ENCODE results near the gene TPCN2. TPM values are rescaled to one million over a fixed set of nuclear protein-coding genes. Genes with fewer than 3 reads are reported as not detected.

TPCN2 gene
- polyA plus RNA-seq, 1 donor from 2014 or later, result 14.2 TPM

DNA sequence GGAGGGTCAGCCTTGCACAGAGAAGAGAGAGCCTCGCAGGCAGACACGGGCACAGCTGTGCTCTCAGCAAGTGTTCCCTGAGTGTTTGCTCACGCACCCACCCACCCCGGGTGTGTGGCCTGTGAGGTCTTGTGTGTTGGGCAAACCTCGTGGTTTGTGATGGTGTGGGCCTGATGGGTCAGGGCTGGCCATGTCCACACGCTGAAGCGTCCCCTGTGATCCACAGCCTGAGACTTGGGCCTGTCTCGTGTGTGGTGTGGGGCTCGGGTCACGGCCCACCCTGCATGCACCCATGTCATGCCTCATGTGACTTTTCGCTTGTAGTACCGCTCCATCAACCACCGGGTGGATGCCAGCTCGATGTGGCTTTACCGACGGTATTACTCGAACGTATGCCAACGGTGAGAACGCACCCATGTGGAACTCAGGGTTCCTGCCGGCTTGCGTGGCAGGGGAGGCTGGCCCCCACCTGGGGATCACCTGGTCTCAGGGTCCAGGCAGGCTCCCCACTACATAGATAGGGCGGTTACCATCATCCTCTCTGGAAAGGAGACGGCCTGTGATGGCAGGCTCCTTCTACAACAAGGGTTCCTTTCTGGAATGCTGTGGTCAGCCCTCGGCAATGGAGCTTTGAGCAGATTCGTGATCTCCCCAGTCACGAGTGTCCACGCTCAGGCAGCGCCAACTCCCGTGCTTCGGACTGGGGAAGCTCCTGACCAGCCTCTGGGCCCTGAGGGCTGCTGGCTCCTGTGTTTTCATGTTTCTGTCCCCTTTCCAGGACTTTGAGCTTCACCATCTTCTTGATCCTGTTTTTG lies 5.9 kb downstream of the TPCN2 start:
- H3K9ac ChIP-seq (ENCODE audit: low read length), result no peak overlapping the region
- TF ChIP-seq EP300 (conservative IDR thresholded peaks at IDR 0.05; ENCODE audit: poor library complexity, severe bottlenecking) (no peak), MXI1 (conservative IDR thresholded peaks at IDR 0.05; ENCODE audit: poor library complexity, severe bottlenecking) (no peak), SMC3 (conservative IDR thresholded peaks at IDR 0.05; ENCODE audit: poor library complexity) (no peak), POLR2AphosphoS5 (IDR thresholded peaks at IDR 0.05) (no peak), RAD21 (conservative IDR thresholded peaks at IDR 0.05) (no peak), TAF1 (IDR thresholded peaks at IDR 0.05; ENCODE audit: low read depth) (no peak), EZH2 (IDR thresholded peaks at IDR 0.05; ENCODE audit: borderline replicate concordance, insufficient read depth, low read length, poor library complexity, severe bottlenecking) (no peak)
- TF ChIP-seq, protein P1, sequence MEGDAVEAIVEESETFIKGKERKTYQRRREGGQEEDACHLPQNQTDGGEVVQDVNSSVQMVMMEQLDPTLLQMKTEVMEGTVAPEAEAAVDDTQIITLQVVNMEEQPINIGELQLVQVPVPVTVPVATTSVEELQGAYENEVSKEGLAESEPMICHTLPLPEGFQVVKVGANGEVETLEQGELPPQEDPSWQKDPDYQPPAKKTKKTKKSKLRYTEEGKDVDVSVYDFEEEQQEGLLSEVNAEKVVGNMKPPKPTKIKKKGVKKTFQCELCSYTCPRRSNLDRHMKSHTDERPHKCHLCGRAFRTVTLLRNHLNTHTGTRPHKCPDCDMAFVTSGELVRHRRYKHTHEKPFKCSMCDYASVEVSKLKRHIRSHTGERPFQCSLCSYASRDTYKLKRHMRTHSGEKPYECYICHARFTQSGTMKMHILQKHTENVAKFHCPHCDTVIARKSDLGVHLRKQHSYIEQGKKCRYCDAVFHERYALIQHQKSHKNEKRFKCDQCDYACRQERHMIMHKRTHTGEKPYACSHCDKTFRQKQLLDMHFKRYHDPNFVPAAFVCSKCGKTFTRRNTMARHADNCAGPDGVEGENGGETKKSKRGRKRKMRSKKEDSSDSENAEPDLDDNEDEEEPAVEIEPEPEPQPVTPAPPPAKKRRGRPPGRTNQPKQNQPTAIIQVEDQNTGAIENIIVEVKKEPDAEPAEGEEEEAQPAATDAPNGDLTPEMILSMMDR (IDR thresholded peaks at IDR 0.05; ENCODE audit: poor library complexity, severe bottlenecking), result no peak
- TF ChIP-seq, protein P2, sequence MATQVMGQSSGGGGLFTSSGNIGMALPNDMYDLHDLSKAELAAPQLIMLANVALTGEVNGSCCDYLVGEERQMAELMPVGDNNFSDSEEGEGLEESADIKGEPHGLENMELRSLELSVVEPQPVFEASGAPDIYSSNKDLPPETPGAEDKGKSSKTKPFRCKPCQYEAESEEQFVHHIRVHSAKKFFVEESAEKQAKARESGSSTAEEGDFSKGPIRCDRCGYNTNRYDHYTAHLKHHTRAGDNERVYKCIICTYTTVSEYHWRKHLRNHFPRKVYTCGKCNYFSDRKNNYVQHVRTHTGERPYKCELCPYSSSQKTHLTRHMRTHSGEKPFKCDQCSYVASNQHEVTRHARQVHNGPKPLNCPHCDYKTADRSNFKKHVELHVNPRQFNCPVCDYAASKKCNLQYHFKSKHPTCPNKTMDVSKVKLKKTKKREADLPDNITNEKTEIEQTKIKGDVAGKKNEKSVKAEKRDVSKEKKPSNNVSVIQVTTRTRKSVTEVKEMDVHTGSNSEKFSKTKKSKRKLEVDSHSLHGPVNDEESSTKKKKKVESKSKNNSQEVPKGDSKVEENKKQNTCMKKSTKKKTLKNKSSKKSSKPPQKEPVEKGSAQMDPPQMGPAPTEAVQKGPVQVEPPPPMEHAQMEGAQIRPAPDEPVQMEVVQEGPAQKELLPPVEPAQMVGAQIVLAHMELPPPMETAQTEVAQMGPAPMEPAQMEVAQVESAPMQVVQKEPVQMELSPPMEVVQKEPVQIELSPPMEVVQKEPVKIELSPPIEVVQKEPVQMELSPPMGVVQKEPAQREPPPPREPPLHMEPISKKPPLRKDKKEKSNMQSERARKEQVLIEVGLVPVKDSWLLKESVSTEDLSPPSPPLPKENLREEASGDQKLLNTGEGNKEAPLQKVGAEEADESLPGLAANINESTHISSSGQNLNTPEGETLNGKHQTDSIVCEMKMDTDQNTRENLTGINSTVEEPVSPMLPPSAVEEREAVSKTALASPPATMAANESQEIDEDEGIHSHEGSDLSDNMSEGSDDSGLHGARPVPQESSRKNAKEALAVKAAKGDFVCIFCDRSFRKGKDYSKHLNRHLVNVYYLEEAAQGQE (IDR thresholded peaks at IDR 0.05; ENCODE audit: borderline replicate concordance), result no peak
- no peak overlapping the region for H3K4me3 ChIP-seq (ENCODE audit: low read length)
- H3F3A ChIP-seq (ENCODE audit: insufficient read depth, low read length, poor library complexity, severe bottlenecking), result no peaks in the 10 kb centered on the region
- no peaks in the 10 kb centered on the region for H3K27me3 ChIP-seq (ENCODE audit: insufficient read depth, low read depth, low read length)
- no peaks in the 10 kb centered on the region for H3K9me2 ChIP-seq (ENCODE audit: insufficient read depth, low read length)
- no peaks in the 10 kb centered on the region for H3K36me3 ChIP-seq (ENCODE audit: insufficient read depth, low read length)
- no peaks in the 10 kb centered on the region for H4K20me1 ChIP-seq (ENCODE audit: insufficient read depth)
- no peaks in the 10 kb centered on the region for H3K9me3 ChIP-seq (ENCODE audit: low read length)
- no peak overlapping the region for H3K4me2 ChIP-seq (ENCODE audit: low read length)
- peaks cover 4% of the 10 kb centered on the region for H3K79me2 ChIP-seq (replicated peaks; ENCODE audit: insufficient read depth, low read length)
- no peak overlapping the region for H2AFZ ChIP-seq (ENCODE audit: low read depth, low read length)
- no peak overlapping the region for H3K27ac ChIP-seq (ENCODE audit: low read length)

DNA sequence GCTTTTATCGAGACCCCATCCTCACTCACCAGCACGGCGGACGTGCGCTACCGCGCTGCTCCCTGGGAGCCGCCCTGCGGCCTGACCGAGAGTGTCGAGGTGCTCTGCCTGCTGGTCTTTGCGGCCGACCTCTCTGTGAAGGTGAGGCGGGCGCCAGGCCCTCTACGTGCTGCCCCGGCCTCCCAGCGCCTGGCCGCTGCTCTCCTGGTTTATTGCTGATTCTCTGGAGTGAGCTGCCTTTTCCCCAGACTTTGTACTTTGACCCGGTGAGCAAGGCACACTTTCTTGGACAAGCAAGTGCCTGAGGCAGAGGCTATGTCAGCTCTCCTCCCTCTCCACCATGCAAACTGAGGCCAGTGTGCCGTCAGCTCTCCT lies 6.5 kb downstream of the TPCN2 start:
- no peaks in the 10 kb centered on the region for H3K36me3 ChIP-seq (ENCODE audit: insufficient read depth, low read length)
- no peak overlapping the region for H2AFZ ChIP-seq (ENCODE audit: low read depth, low read length)
- TF ChIP-seq, protein P1 (IDR thresholded peaks at IDR 0.05; ENCODE audit: poor library complexity, severe bottlenecking), result no peak
- no peak for TF ChIP-seq MXI1 (conservative IDR thresholded peaks at IDR 0.05; ENCODE audit: poor library complexity, severe bottlenecking)
- TF ChIP-seq SMC3 (conservative IDR thresholded peaks at IDR 0.05; ENCODE audit: poor library complexity), result no peak
- TF ChIP-seq, protein P2 (IDR thresholded peaks at IDR 0.05; ENCODE audit: borderline replicate concordance), result no peak
- no peak for TF ChIP-seq RAD21 (conservative IDR thresholded peaks at IDR 0.05)
- no peak for TF ChIP-seq EZH2 (IDR thresholded peaks at IDR 0.05; ENCODE audit: borderline replicate concordance, insufficient read depth, low read length, poor library complexity, severe bottlenecking)
- TF ChIP-seq TAF1 (IDR thresholded peaks at IDR 0.05; ENCODE audit: low read depth), result no peak
- no peak for TF ChIP-seq EP300 (conservative IDR thresholded peaks at IDR 0.05; ENCODE audit: poor library complexity, severe bottlenecking)
- no peaks in the 10 kb centered on the region for H3K27me3 ChIP-seq (ENCODE audit: insufficient read depth, low read depth, low read length)
- no peaks in the 10 kb centered on the region for H3K9me3 ChIP-seq (ENCODE audit: low read length)
- no peaks in the 10 kb centered on the region for H3F3A ChIP-seq (ENCODE audit: insufficient read depth, low read length, poor library complexity, severe bottlenecking)
- H3K4me2 ChIP-seq (ENCODE audit: low read length), result no peak overlapping the region
- H3K9me2 ChIP-seq (ENCODE audit: insufficient read depth, low read length), result no peaks in the 10 kb centered on the region
- H3K27ac ChIP-seq (ENCODE audit: low read length), result no peak overlapping the region
- H4K20me1 ChIP-seq (ENCODE audit: insufficient read depth), result no peaks in the 10 kb centered on the region
- H3K79me2 ChIP-seq (replicated peaks; ENCODE audit: insufficient read depth, low read length), result no peaks in the 10 kb centered on the region
- no peak overlapping the region for H3K4me3 ChIP-seq (ENCODE audit: low read length)
- H3K9ac ChIP-seq (ENCODE audit: low read length), result no peak overlapping the region

All from neural cell (in vitro differentiated cells).